Natural killer cell (primary cell): Measurements from ENCODE around the gene ABCA4. TPM values are rescaled to one million over a fixed set of nuclear protein-coding genes. Genes with fewer than 3 reads are reported as not detected.

Experiments
- ATAC-seq, 3 donors: fragments of 150-1000 bp in 2 of 3; fragments of 200-7000 bp in 1 of 3; cut with Tn5 transposase; 1 replicate in 1 of 3; 2 replicates in 2 of 3; pipeline ENCODE4 v1.10.0; 2021; ENCODE audit warnings: mild to moderate bottlenecking in 2 of 3, moderate library complexity in 2 of 3
- DNase-seq, 2 donors: peaks; one replicate each; pipeline versions ENCODE4 v3.0.0 to v3.0.0-alpha.2; 2013 to 2021; ENCODE audit warnings: mixed read lengths in 1 of 2
- H3K27ac ChIP-seq: one replicate; pipeline ENCODE4 v1.5.1; 2013; ENCODE audit warnings: mild to moderate bottlenecking, low read length
- H3K27me3 ChIP-seq: one replicate; pipeline ENCODE4 v1.6.1; 2013; ENCODE audit warnings: low read length; ENCODE audit not compliant: control insufficient read depth, insufficient read depth
- H3K36me3 ChIP-seq: one replicate; pipeline ENCODE4 v1.6.1; 2013; ENCODE audit warnings: low read length; ENCODE audit not compliant: control insufficient read depth, insufficient read depth
- H3K4me1 ChIP-seq: one replicate; pipeline ENCODE4 v1.6.1; 2013; ENCODE audit warnings: low read length; ENCODE audit not compliant: control insufficient read depth, insufficient read depth
- H3K4me3 ChIP-seq: one replicate; pipeline ENCODE4 v1.5.1; 2013; ENCODE audit warnings: low read length
- H3K9me3 ChIP-seq: one replicate; pipeline ENCODE4 v1.6.1; 2013; ENCODE audit warnings: low read length; ENCODE audit not compliant: control insufficient read depth, insufficient read depth
- H3K27ac Mint-ChIP-seq, 2 donors: one replicate each; pipeline ENCODE4 v1.8.0; 2022; ENCODE audit warnings: mild to moderate bottlenecking in 2 of 2, mixed read lengths in 2 of 2, moderate library complexity in 1 of 2
- H3K27me3 Mint-ChIP-seq, 2 donors: one replicate each; pipeline ENCODE4 v1.8.0; 2022; ENCODE audit warnings: low read depth in 2 of 2, mixed read lengths in 2 of 2
- H3K36me3 Mint-ChIP-seq: one replicate; pipeline ENCODE4 v1.8.0; 2022; ENCODE audit warnings: mixed read lengths
- H3K4me1 Mint-ChIP-seq, 2 donors: one replicate each; pipeline ENCODE4 v1.8.0; 2022; ENCODE audit warnings: mixed read lengths in 2 of 2
- H3K4me3 Mint-ChIP-seq: one replicate; pipeline ENCODE4 v1.8.0; 2022; ENCODE audit warnings: mild to moderate bottlenecking, moderate library complexity, mixed read lengths
- H3K9me3 Mint-ChIP-seq, 2 donors: one replicate each; pipeline ENCODE4 v1.8.0; 2022; ENCODE audit warnings: mixed read lengths in 2 of 2
- CTCF ChIP-seq: fragments of 200-600 bp; IDR thresholded peaks from one replicate; pipeline ENCODE4 v1.8.0; 2022; ENCODE audit warnings: antibody characterized with exemption
- WGBS: methylation state at CpG from one replicate; pipeline ENCODE4 v1.1.7; 2013; ENCODE audit warnings: missing lambda C conversion rate; ENCODE audit not compliant: insufficient coverage; 5-methylcytosine and 5-hydroxymethylcytosine counted together
- intact Hi-C: fragments of 100-400 bp; cut with micrococcal nuclease; formaldehyde crosslinking; loops from one replicate; pipeline ENCODE4 v1.14.2; 2022
- total RNA-seq, 4 donors: library from RNA; stranded (reverse); fragments of 120-200 nt in 1 of 4; gene quantifications; one replicate each; pipeline versions ENCODE4 v1.2.3 to v1.2.4, GENCODE V29; 2013 to 2022

Gene ABCA4
- total RNA-seq, 3 donors from 2014 or later (not counting 1 experiment from before 2014, with no cell fraction given), result 0.48 TPM; not detected in 2

DNA sequence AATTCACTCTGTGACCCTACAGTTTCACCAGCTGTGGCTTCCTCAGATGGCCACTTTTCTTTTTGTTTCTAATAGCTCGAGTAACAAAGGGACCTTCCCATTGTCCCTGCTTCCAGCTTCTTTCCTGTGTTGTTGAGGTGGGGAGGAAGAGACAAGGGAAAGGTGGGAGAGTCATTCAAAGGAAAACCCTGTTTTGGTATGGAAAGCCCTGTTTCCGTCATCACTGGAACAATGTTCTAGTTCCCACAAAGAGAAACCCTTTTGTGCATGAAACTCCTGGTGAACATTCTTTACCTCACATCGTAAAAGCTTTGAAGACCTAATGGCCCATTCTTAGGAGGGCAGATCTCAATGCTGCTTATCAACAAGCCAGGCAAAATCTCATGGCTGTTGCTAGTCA is 62.2 kb downstream of the ABCA4 start:
- Mint-ChIP-seq H3K36me3 (no peaks in the 10 kb centered on the region), H3K4me3 (no peak overlapping the region), H3K27me3 (peaks cover 11 to 36% of the 10 kb centered on the region in 2 donors), H3K4me1 (peaks cover 0 to 5% of the 10 kb centered on the region in 2 donors), H3K9me3 (no peaks in the 10 kb centered on the region), H3K27ac (no peak overlapping the region)
- H3K4me1 ChIP-seq, result no peaks in the 10 kb centered on the region
- intact Hi-C loops, result no loop called here
- no peak for TF ChIP-seq CTCF
- no peak overlapping the region for H3K4me3 ChIP-seq
- ATAC-seq (no peak), DNase-seq (no peak)
- H3K27me3 ChIP-seq, result no peaks in the 10 kb centered on the region
- no peaks in the 10 kb centered on the region for H3K36me3 ChIP-seq
- 80% methylated on average over 3 of the region's 3 CpGs for WGBS
- no peak overlapping the region for H3K27ac ChIP-seq
- no peaks in the 10 kb centered on the region for H3K9me3 ChIP-seq

DNA sequence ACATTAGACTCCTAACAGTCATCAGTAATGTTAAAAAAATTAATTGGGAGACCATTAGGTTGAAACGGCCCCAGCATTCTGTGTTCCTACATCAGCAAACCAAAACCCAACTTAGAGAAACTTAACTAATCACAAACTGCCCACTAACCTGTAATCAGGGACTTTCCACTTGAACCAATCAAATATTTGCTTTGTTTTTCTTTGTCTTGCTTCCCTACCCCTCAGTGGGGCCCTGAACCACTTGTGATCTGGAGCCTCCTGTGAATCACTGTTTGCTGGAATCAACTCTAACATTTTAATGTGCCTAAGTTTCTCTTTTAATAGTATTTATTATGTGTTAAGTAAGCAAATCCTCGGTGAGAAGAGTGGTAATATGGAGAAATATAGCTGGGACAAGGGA is 64.0 kb downstream of the ABCA4 start:
- intact Hi-C loops, result no loop called here
- DNase-seq (no peak), ATAC-seq (no peak)
- Histone ChIP-seq H3K27ac (no peak overlapping the region), H3K4me1 (no peaks in the 10 kb centered on the region), H3K36me3 (no peaks in the 10 kb centered on the region), H3K9me3 (no peaks in the 10 kb centered on the region), H3K4me3 (no peak overlapping the region), H3K27me3 (no peaks in the 10 kb centered on the region)
- peaks cover 15 to 32% of the 10 kb centered on the region in 2 donors for H3K27me3 Mint-ChIP-seq
- no peak for TF ChIP-seq CTCF
- no peaks in the 10 kb centered on the region for H3K9me3 Mint-ChIP-seq
- H3K36me3 Mint-ChIP-seq, result no peaks in the 10 kb centered on the region
- no peak overlapping the region for H3K27ac Mint-ChIP-seq
- H3K4me1 Mint-ChIP-seq, result peaks cover 0 to 5% of the 10 kb centered on the region in 2 donors
- WGBS, result 68% methylated on average over 2 of the region's 2 CpGs
- no peak overlapping the region for H3K4me3 Mint-ChIP-seq

- no peaks in the 10 kb centered on the region for H3K36me3 Mint-ChIP-seq
- peaks cover 15 to 32% of the 10 kb centered on the region in 2 donors for H3K27me3 Mint-ChIP-seq
- Histone ChIP-seq H3K9me3 (no peaks in the 10 kb centered on the region), H3K36me3 (no peaks in the 10 kb centered on the region), H3K4me3 (no peak overlapping the region), H3K4me1 (no peaks in the 10 kb centered on the region), H3K27ac (no peak overlapping the region), H3K27me3 (no peaks in the 10 kb centered on the region)
- H3K4me3 Mint-ChIP-seq, result no peak overlapping the region
- no peak overlapping the region for H3K27ac Mint-ChIP-seq
- WGBS, result 80% methylated on average over 6 of the region's 6 CpGs
- intact Hi-C loops, result no loop called here
- DNase-seq (no peak), ATAC-seq (no peak)
- no peak for TF ChIP-seq CTCF
- no peaks in the 10 kb centered on the region for H3K4me1 Mint-ChIP-seq
- no peaks in the 10 kb centered on the region for H3K9me3 Mint-ChIP-seq
Measured at GRCh38 chr1:94056171-94056570, 64.8 kb downstream of the ABCA4 start.

GRCh38 chr1:94055459-94056122 is 65.4 kb downstream of the ABCA4 start:
- ATAC-seq (no peak), DNase-seq (no peak)
- Mint-ChIP-seq H3K4me1 (no peaks in the 10 kb centered on the region), H3K9me3 (no peaks in the 10 kb centered on the region), H3K27me3 (peaks cover 15 to 30% of the 10 kb centered on the region in 2 donors), H3K4me3 (no peak overlapping the region), H3K27ac (no peak overlapping the region), H3K36me3 (no peaks in the 10 kb centered on the region)
- no peak for TF ChIP-seq CTCF
- Histone ChIP-seq H3K27me3 (no peaks in the 10 kb centered on the region), H3K4me3 (no peak overlapping the region), H3K27ac (no peak overlapping the region), H3K4me1 (no peaks in the 10 kb centered on the region), H3K9me3 (no peaks in the 10 kb centered on the region), H3K36me3 (no peaks in the 10 kb centered on the region)
- 86% methylated on average over 5 of the region's 5 CpGs for WGBS
- intact Hi-C loops, result no loop called here
